ENCODE measurements around the gene GPR65. TPM values are rescaled to one million over a fixed set of nuclear protein-coding genes. Genes with fewer than 3 reads are reported as not detected.

GPR65 gene
- total and polyA plus RNA-seq, 2 experiments from 2014 or later = not detected

GRCh38 chr14:87996291-87996592 is 8.7 kb upstream of the GPR65 start:
- Histone ChIP-seq H3K79me2 (replicated peaks; ENCODE audit: insufficient read depth) (no peaks in the 10 kb centered on the region), H2AFZ (no peak overlapping the region), H3K9me2 (ENCODE audit: insufficient read depth) (no peaks in the 10 kb centered on the region; the same call in 1 of the 2 replicates), H3K27ac (ENCODE audit: low read depth) (no peak overlapping the region), H4K20me1 (replicated peaks; ENCODE audit: insufficient read depth) (no peaks in the 10 kb centered on the region), H3K27me3 (ENCODE audit: insufficient read depth) (no peaks in the 10 kb centered on the region), H3K36me3 (ENCODE audit: insufficient read depth) (no peaks in the 10 kb centered on the region), H3K4me2 (no peak overlapping the region), H3F3A (replicated peaks; ENCODE audit: low read depth) (0 out of 2 replicates have a peak, but pooled peaks cover 2% of the 10 kb centered on the region), H3K4me3 (no peak overlapping the region), H3K4me1 (ENCODE audit: insufficient read depth) (peaks cover 5% of the 10 kb centered on the region; the same call in 1 of the 2 replicates)
- DNase-seq (ENCODE audit: low spot score) = no peak
- H3K4me1 Mint-ChIP-seq = peaks cover 12% of the 10 kb centered on the region; the same call in 2 of the 3 replicates
- no peak for ATAC-seq
- peaks cover 5% of the 10 kb centered on the region for H3K27me3 Mint-ChIP-seq (ENCODE audit: insufficient read depth, low read depth, poor library complexity)
- no peaks in the 10 kb centered on the region for H3K36me3 Mint-ChIP-seq (ENCODE audit: low read depth)
- TF ChIP-seq ZNF462 (CRISPR knock-in tag; IDR thresholded peaks at IDR 0.05) (no peak), CTCF (conservative IDR thresholded peaks at IDR 0.05; ENCODE audit: low read depth in 2 of 2) (no peak), STAT1 (IDR thresholded peaks at IDR 0.05; ENCODE audit: unreplicated experiment) (no peak), REST (IDR thresholded peaks at IDR 0.05; ENCODE audit: unreplicated experiment) (no peak), EZH2phosphoT487 (IDR thresholded peaks at IDR 0.05; ENCODE audit: unreplicated experiment) (no peak), ZNF331 (CRISPR knock-in tag; IDR thresholded peaks at IDR 0.05; ENCODE audit: low read depth) (no peak), POLR2AphosphoS5 (IDR thresholded peaks at IDR 0.05; ENCODE audit: low read depth) (no peak), CREB1 (CRISPR knock-in tag; IDR thresholded peaks at IDR 0.05; ENCODE audit: low read depth) (no peak), EZH2 (IDR thresholded peaks at IDR 0.05; ENCODE audit: low read depth, unreplicated experiment) (no peak), JUNB (IDR thresholded peaks at IDR 0.05; ENCODE audit: unreplicated experiment) (no peak), ETS1 (IDR thresholded peaks at IDR 0.05) (no peak), ZNF114 (CRISPR knock-in tag; IDR thresholded peaks at IDR 0.05) (no peak), NANOG (IDR thresholded peaks at IDR 0.05; ENCODE audit: borderline replicate concordance) (no peak)
- no peaks in the 10 kb centered on the region; the same call in 2 of the 3 replicates for H3K9me3 Mint-ChIP-seq
- no peak overlapping the region for H3K4me3 Mint-ChIP-seq
- no peak overlapping the region for H3K27ac Mint-ChIP-seq

All from GM23338 (cell line).